ENCODE results near the gene RYR2. TPM values are rescaled to one million over a fixed set of nuclear protein-coding genes. Genes with fewer than 3 reads are reported as not detected.
"Not testable (repeated sequence)": the region's sequence is repeated elsewhere in the genome, so short reads cannot be mapped to it uniquely, and the experiment has no call there.

RYR2 gene
- total and polyA plus RNA-seq, 8 donors, result 0.25 to 33.5 (median 2.5) TPM

GRCh38 chr1:237367758-237368157, 325.8 kb downstream of the RYR2 start:
- H3K36me3 ChIP-seq, result no peaks in the 10 kb centered on the region
- no peaks in the 10 kb centered on the region for H3K9me3 ChIP-seq
- TF ChIP-seq CTCF (IDR thresholded peaks at IDR 0.05) (no peak), POLR2A (IDR thresholded peaks at IDR 0.05) (no peak), EP300 (IDR thresholded peaks at IDR 0.05) (no peak), POLR2AphosphoS5 (IDR thresholded peaks at IDR 0.05) (no peak)
- WGBS, 5 donors, result 33 to 64% (median 39%) methylated on average over 2 of the region's 2 CpGs
- intact Hi-C loops (cut with DNase I; ENCODE audit: low total_unique reads), result no loop called here
- H3K27ac ChIP-seq, result no peak overlapping the region
- H3K27me3 ChIP-seq, result no peaks in the 10 kb centered on the region
- no peaks in the 10 kb centered on the region for H3K4me1 ChIP-seq
- no peak for DNase-seq
- no peak overlapping the region for H3K4me3 ChIP-seq

- H3K9me3 ChIP-seq; H3K4me3 ChIP-seq; H3K27me3 ChIP-seq; DNase-seq; intact Hi-C loops (cut with DNase I; ENCODE audit: low total_unique reads); H3K36me3 ChIP-seq; H3K27ac ChIP-seq; H3K4me1 ChIP-seq: not testable (repeated sequence)
- 75 to 93% (median 89%) methylated on average over 2 to 3 of the region's 3 CpGs for WGBS, 5 donors
Observed at GRCh38 chr1:237371477-237371876, 329.5 kb downstream of the RYR2 start.

- no peak overlapping the region for H3K4me3 ChIP-seq
- no peaks in the 10 kb centered on the region for H3K36me3 ChIP-seq
- no peak for TF ChIP-seq EP300 (IDR thresholded peaks at IDR 0.05)
- TF ChIP-seq POLR2A (IDR thresholded peaks at IDR 0.05), result no peak
- no peak for TF ChIP-seq POLR2AphosphoS5 (IDR thresholded peaks at IDR 0.05)
- no peak for TF ChIP-seq CTCF (IDR thresholded peaks at IDR 0.05)
- intact Hi-C loops (cut with DNase I; ENCODE audit: low total_unique reads), result no loop called here
- no peaks in the 10 kb centered on the region for H3K27me3 ChIP-seq
- WGBS, 5 donors, result 39 to 60% (median 57%) methylated on average over 3 of the region's 3 CpGs
- no peaks in the 10 kb centered on the region for H3K9me3 ChIP-seq
- H3K27ac ChIP-seq, result no peak overlapping the region
- peaks cover 0 to 6% (median 0%) of the 10 kb centered on the region in 4 donors for H3K4me1 ChIP-seq
- peak in 1 of 2 donors; percentile 80 for DNase-seq
Observed at GRCh38 chr1:237383791-237384190, 341.8 kb downstream of the RYR2 start.

- no peaks in the 10 kb centered on the region for H3K9me3 ChIP-seq
- no peak overlapping the region for H3K27ac ChIP-seq
- intact Hi-C loops (cut with DNase I; ENCODE audit: low total_unique reads), result no loop called here
- H3K27me3 ChIP-seq, result no peaks in the 10 kb centered on the region
- TF ChIP-seq POLR2AphosphoS5 (IDR thresholded peaks at IDR 0.05) (no peak), CTCF (IDR thresholded peaks at IDR 0.05) (no peak), EP300 (IDR thresholded peaks at IDR 0.05) (no peak), POLR2A (IDR thresholded peaks at IDR 0.05) (no peak)
- H3K36me3 ChIP-seq, result no peaks in the 10 kb centered on the region
- 22 to 49% (median 34%) methylated on average over 6 of the region's 6 CpGs for WGBS, 5 donors
- no peak overlapping the region for H3K4me3 ChIP-seq
- DNase-seq, result no peak
- peaks cover 0 to 6% (median 0%) of the 10 kb centered on the region in 4 donors for H3K4me1 ChIP-seq
Observed at GRCh38 chr1:237384213-237384612, 342.2 kb downstream of the RYR2 start.

GRCh38 chr1:237386362-237387143, 344.6 kb downstream of the RYR2 start:
- intact Hi-C loops (cut with DNase I; ENCODE audit: low total_unique reads), result no loop called here
- Histone ChIP-seq H3K27ac (no peak overlapping the region), H3K36me3 (no peaks in the 10 kb centered on the region), H3K9me3 (no peaks in the 10 kb centered on the region), H3K27me3 (no peaks in the 10 kb centered on the region), H3K4me3 (no peak overlapping the region), H3K4me1 (peaks cover 0 to 6% (median 0%) of the 10 kb centered on the region in 4 donors)
- WGBS, 5 donors, result 49 to 56% (median 54%) methylated on average over 8 of the region's 8 CpGs
- TF ChIP-seq POLR2A (IDR thresholded peaks at IDR 0.05) (no peak), CTCF (IDR thresholded peaks at IDR 0.05) (peak in 4 of 7 experiments; percentile 26 to 38 (median 27))
- DNase-seq, result peak in 1 of 2 donors; percentile 43
